Vagina (tissue), 2 donors: ENCODE results near the gene LMO1. TPM values are rescaled to one million over a fixed set of nuclear protein-coding genes. Genes with fewer than 3 reads are reported as not detected.

ENCODE experiments used
- DNase-seq, 2 donors: peaks; one replicate each; pipeline ENCODE4 v3.0.0-alpha.2; 2017; ENCODE audit errors: extremely low spot score in 2 of 2
- H3K27ac ChIP-seq: fragments of 200-600 bp; sonication (generic); one replicate; pipeline ENCODE4 v1.5.1; 2019
- H3K27me3 ChIP-seq: fragments of 200-600 bp; sonication (generic); one replicate; pipeline ENCODE4 v1.5.1; 2019
- H3K36me3 ChIP-seq, 2 donors: fragments of 200-600 bp; sonication (generic); one replicate each; pipeline ENCODE4 v1.5.1; 2017 to 2019
- H3K4me1 ChIP-seq: fragments of 200-600 bp; sonication (generic); one replicate; pipeline ENCODE4 v1.5.1; 2019
- H3K4me3 ChIP-seq, 2 donors: fragments of 200-600 bp; sonication (generic); 1 replicate in 1 of 2; 2 replicates in 1 of 2; pipeline ENCODE4 v1.5.1; 2016 to 2019
- H3K9me3 ChIP-seq: fragments of 200-600 bp; sonication (generic); one replicate; pipeline ENCODE4 v1.5.1; 2019
- POLR2A ChIP-seq, 2 donors: fragments of 450-650 bp; IDR thresholded peaks; one replicate each; pipeline ENCODE4 v1.6.1; 2017; ENCODE audit warnings: antibody characterized with exemption in 2 of 2, mild to moderate bottlenecking in 2 of 2, moderate library complexity in 2 of 2
- POLR2AphosphoS5 ChIP-seq, 2 donors: sonication (generic); formaldehyde crosslinking; IDR thresholded peaks; one replicate each; pipeline ENCODE4 v1.9.0; 2017; ENCODE audit warnings: antibody characterized with exemption in 2 of 2, mild to moderate bottlenecking in 2 of 2, low read depth in 1 of 2; ENCODE audit not compliant: insufficient read depth in 1 of 2
- intact Hi-C: fragments of 100-400 bp; cut with DNase I; formaldehyde crosslinking; loops from one replicate; pipeline ENCODE4 v1.15.1; 2023
- total RNA-seq: library from RNA; depleted of rRNA; stranded (reverse); fragments of >200 nt; gene quantifications from one replicate; pipeline ENCODE4 v1.2.3, GENCODE V29; 2016
- TF ChIP-seq, protein P1 (sequence below), 3 experiments: fragments of 450-650 bp in 2 of 3; fragments of 200-600 bp in 1 of 3; sonication (generic) in 1 of 3; IDR thresholded peaks; one replicate each; pipeline ENCODE4 v1.5.1; 2017 to 2019; ENCODE audit warnings: antibody characterized with exemption in 3 of 3, mild to moderate bottlenecking in 2 of 3, moderate library complexity in 2 of 3

LMO1 gene
- total RNA-seq, 1 donor from 2014 or later, result not detected

DNA sequence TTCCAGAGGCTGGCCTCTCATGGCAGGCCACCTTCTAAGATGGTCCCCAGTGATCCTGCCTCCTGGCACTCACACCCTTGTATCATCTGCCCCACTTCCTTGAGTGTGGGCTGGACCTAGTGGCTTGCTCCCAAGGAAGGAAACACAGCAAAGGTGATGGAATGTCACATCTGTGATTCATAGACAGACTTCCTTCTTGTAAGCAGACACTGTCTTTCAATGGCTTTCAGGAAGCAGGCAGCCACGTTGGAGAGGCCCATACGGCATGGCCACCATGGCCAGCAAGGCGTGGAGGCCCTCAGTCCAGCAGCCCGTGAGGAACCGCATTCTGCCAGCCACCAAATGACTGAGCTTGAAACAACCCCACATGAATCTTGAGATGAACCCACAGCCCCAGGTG is 11.3 kb downstream of the LMO1 start:
- no peak overlapping the region for H3K27ac ChIP-seq
- no peak overlapping the region for H3K4me3 ChIP-seq
- H3K4me1 ChIP-seq, result no peaks in the 10 kb centered on the region
- no peak for DNase-seq
- H3K36me3 ChIP-seq, result no peaks in the 10 kb centered on the region
- TF ChIP-seq POLR2A (IDR thresholded peaks at IDR 0.05), result no peak
- TF ChIP-seq, protein P1, sequence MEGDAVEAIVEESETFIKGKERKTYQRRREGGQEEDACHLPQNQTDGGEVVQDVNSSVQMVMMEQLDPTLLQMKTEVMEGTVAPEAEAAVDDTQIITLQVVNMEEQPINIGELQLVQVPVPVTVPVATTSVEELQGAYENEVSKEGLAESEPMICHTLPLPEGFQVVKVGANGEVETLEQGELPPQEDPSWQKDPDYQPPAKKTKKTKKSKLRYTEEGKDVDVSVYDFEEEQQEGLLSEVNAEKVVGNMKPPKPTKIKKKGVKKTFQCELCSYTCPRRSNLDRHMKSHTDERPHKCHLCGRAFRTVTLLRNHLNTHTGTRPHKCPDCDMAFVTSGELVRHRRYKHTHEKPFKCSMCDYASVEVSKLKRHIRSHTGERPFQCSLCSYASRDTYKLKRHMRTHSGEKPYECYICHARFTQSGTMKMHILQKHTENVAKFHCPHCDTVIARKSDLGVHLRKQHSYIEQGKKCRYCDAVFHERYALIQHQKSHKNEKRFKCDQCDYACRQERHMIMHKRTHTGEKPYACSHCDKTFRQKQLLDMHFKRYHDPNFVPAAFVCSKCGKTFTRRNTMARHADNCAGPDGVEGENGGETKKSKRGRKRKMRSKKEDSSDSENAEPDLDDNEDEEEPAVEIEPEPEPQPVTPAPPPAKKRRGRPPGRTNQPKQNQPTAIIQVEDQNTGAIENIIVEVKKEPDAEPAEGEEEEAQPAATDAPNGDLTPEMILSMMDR (IDR thresholded peaks at IDR 0.05), result no peak
- TF ChIP-seq POLR2AphosphoS5 (IDR thresholded peaks at IDR 0.05; ENCODE audit: insufficient read depth in 1 of 2, low read depth in 1 of 2), result no peak
- intact Hi-C loops, result no loop called here
- H3K9me3 ChIP-seq, result no peaks in the 10 kb centered on the region
- H3K27me3 ChIP-seq, result no peaks in the 10 kb centered on the region

DNA sequence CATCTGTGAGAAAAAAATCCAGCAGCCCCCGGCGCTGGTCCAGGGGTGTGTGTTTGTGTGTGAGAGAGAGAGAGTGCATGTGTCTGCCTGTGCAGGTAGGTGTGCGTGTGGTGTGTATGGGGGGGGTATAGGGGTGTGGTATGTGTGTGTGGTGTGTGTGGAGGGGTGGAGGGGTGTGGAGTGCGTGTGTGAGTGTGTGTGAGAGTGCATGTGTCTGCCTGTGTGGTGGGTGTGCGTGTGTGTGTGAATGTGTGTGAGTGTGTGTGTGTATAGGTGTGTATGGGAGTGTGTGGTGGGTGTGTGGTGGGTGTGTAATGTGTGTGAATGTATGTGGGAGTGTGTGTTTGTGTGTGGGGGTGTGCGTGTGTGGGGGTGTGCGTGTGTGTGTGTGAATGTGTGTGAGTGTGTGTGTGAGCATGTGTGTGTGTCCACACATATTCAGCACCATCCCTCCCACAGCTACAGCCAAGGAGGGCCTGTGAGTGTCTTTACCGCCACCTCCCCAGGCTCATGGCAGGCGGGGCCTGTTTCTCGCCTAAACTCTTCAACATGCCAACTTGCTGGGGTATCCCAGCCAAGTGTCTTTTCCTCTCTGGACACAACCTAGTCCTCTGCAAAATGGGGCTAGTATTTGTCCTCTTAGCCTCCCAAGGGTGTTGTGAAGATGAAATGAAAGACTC is 11.9 kb downstream of the LMO1 start:
- H3K27ac ChIP-seq, result no peak overlapping the region
- no peak for DNase-seq
- TF ChIP-seq, protein P1 (IDR thresholded peaks at IDR 0.05), result no peak
- TF ChIP-seq POLR2A (IDR thresholded peaks at IDR 0.05) (no peak), POLR2AphosphoS5 (IDR thresholded peaks at IDR 0.05; ENCODE audit: insufficient read depth in 1 of 2, low read depth in 1 of 2) (no peak)

DNA sequence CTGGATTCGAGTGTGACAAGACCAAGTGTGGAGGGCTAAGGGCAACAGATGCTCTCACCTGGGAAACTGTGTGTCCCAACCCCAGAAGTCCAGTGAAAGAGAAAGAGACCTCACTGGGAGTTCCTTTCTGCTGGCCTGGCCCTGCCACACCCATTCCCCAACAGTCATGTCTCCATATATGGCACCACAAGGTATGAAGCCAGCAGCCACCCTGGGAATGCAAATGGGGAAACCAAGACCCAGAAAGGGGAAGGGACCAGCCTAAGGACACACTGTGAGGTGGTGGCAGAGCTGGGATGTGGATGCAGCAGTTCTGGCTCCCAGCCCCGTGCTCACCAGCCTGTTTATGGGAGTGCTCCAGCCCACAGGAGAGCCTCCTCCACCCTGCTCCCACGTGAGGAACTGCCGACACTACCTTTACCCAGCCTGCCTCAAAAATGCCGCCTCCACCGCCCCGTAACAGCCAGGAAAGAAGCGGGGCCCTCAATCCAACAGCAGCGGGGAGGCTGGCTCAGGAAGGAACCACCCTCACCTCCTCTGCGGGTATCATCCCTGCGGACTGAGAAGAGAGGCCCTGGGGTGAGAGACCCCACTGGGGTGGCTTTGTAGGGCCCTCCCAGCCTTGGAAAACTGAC is 12.6 kb downstream of the LMO1 start:
- no peaks in the 10 kb centered on the region for H3K9me3 ChIP-seq
- no peaks in the 10 kb centered on the region for H3K4me1 ChIP-seq
- TF ChIP-seq, protein P1 (IDR thresholded peaks at IDR 0.05), result no peak
- TF ChIP-seq POLR2AphosphoS5 (IDR thresholded peaks at IDR 0.05; ENCODE audit: insufficient read depth in 1 of 2, low read depth in 1 of 2) (no peak), POLR2A (IDR thresholded peaks at IDR 0.05) (no peak)
- intact Hi-C loops, result no loop called here
- H3K27ac ChIP-seq, result no peak overlapping the region
- H3K27me3 ChIP-seq, result no peaks in the 10 kb centered on the region
- H3K4me3 ChIP-seq, result no peak overlapping the region
- no peaks in the 10 kb centered on the region for H3K36me3 ChIP-seq
- no peak for DNase-seq

More for the DNA sequence above, 11.9 kb downstream of the LMO1 start:
- intact Hi-C loops, result no loop called here
- Histone ChIP-seq H3K27me3 (no peaks in the 10 kb centered on the region), H3K4me1 (no peaks in the 10 kb centered on the region), H3K36me3 (no peaks in the 10 kb centered on the region), H3K4me3 (no peak overlapping the region), H3K9me3 (no peaks in the 10 kb centered on the region)

GRCh38 chr11:8250434-8250833 is 13.2 kb downstream of the LMO1 start:
- Histone ChIP-seq H3K27me3 (no peaks in the 10 kb centered on the region), H3K36me3 (no peaks in the 10 kb centered on the region), H3K27ac (no peak overlapping the region), H3K9me3 (no peaks in the 10 kb centered on the region), H3K4me3 (no peak overlapping the region), H3K4me1 (no peaks in the 10 kb centered on the region)
- TF ChIP-seq, protein P1 (IDR thresholded peaks at IDR 0.05), result no peak
- no peak for TF ChIP-seq POLR2A (IDR thresholded peaks at IDR 0.05)
- TF ChIP-seq POLR2AphosphoS5 (IDR thresholded peaks at IDR 0.05; ENCODE audit: insufficient read depth in 1 of 2, low read depth in 1 of 2), result no peak
- intact Hi-C loops, result no loop called here
- no peak for DNase-seq

DNA sequence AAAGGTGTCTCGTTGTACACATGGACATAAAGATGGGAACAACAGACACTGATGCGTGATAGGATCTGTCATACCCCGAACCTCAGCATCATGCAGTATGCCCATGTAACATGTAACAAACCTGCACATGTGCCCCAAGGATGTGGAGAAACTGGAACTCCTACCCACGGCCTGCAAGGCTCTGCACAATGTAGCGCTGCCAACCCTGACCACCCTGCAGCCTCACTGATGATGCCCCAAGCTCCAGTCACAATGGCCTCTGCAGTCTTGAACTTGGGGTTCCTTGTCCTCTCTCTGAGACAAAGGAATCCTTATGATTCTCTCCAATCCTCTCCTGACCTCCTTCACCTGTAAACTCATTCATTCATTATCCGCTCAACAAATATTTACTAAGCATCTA is 14.2 kb downstream of the LMO1 start:
- H3K9me3 ChIP-seq, result no peaks in the 10 kb centered on the region
- no peak overlapping the region for H3K4me3 ChIP-seq
- no peaks in the 10 kb centered on the region for H3K36me3 ChIP-seq
- TF ChIP-seq, protein P1 (IDR thresholded peaks at IDR 0.05), result no peak
- no peak for TF ChIP-seq POLR2A (IDR thresholded peaks at IDR 0.05)
- TF ChIP-seq POLR2AphosphoS5 (IDR thresholded peaks at IDR 0.05; ENCODE audit: insufficient read depth in 1 of 2, low read depth in 1 of 2), result no peak
- intact Hi-C loops, result no loop called here
- no peaks in the 10 kb centered on the region for H3K4me1 ChIP-seq
- H3K27ac ChIP-seq, result no peak overlapping the region
- no peaks in the 10 kb centered on the region for H3K27me3 ChIP-seq
- no peak for DNase-seq
